Pancreas (tissue), 10 donors: ENCODE measurements around the gene TCTN3. TPM values are rescaled to one million over a fixed set of nuclear protein-coding genes. Genes with fewer than 3 reads are reported as not detected.

Experiments
- ATAC-seq, 4 donors: fragments of 200-7000 bp; cut with Tn5 transposase; one replicate each; pipeline versions ENCODE4 v1.8.0 to v1.9.1; 2020; ENCODE audit warnings: mild to moderate bottlenecking in 4 of 4, moderate library complexity in 4 of 4
- DNase-seq, 6 donors: peaks; one replicate each; pipeline ENCODE4 v3.0.0-alpha.2; 2020
- FAIRE-seq: peaks from 2 replicates; lab custom pipeline; 2012; peaks lifted over from hg19 to GRCh38; lab: Jason Lieb, UNC
- H3K27ac ChIP-seq, 4 donors: fragments of 200-600 bp; sonication (generic); 1 replicate in 3 of 4; 2 replicates in 1 of 4; pipeline versions ENCODE4 v1.5.0 to v1.8.0; 2020
- H3K27me3 ChIP-seq, 4 donors: fragments of 200-600 bp; one replicate each; pipeline ENCODE4 v1.8.0; 2021
- H3K36me3 ChIP-seq, 3 donors: fragments of 200-600 bp; sonication (generic) in 1 of 3; one replicate each; pipeline versions ENCODE4 v1.5.0 to v1.8.0; 2020 to 2021
- H3K4me1 ChIP-seq, 3 donors: fragments of 200-600 bp; one replicate each; pipeline ENCODE4 v1.8.0; 2021
- H3K4me3 ChIP-seq, 4 donors: fragments of 200-600 bp; sonication (generic) in 2 of 4; one replicate each; pipeline versions ENCODE4 v1.5.0 to v1.8.0; 2020 to 2021
- H3K9me3 ChIP-seq, 4 donors: fragments of 200-600 bp; one replicate each; pipeline ENCODE4 v1.8.0; 2021
- WGBS, 2 donors: extraction: QIAGEN DNeasy Blood & Tissue Kit; methylation state at CpG; one replicate each; pipeline ENCODE4 v1.1.7; 2013; 5-methylcytosine and 5-hydroxymethylcytosine counted together
- intact Hi-C, 3 donors: fragments of 100-400 bp; cut with DNase I; formaldehyde crosslinking; loops; one replicate each; pipeline versions ENCODE4 v1.11.1 to v1.14.2; 2022
- polyA plus RNA-seq, 2 donors: library from polyadenylated mRNA; stranded (reverse); fragments of 200-250 nt; gene quantifications; one replicate each; pipeline ENCODE4 v1.2.3, GENCODE V29; 2013
- total RNA-seq, 6 donors: library from RNA; stranded (reverse); fragmentation: NEBNext Ultra II Directional in 4 of 6; extraction: Animal tissue kit (Norgen Biotek cat#: 25700) in 4 of 6; gene quantifications; one replicate each; pipeline versions ENCODE4 v1.2.1 to v1.2.4, GENCODE V29; 2021 to 2023
- TF ChIP-seq, protein P1 (sequence below), 4 donors: fragments of 200-600 bp; sonication (generic) in 3 of 4; IDR thresholded peaks; one replicate each; pipeline versions ENCODE4 v1.5.0 to v1.8.0; 2021; ENCODE audit warnings: antibody characterized with exemption in 4 of 4
- donor health status: healthy with polysubstance abuse.
- donor health status: DM: no; HTN: no; CAD: no; lungs with moderate emphysema.
- donor health status: DM: no; HTN: no; CAD: no.
- donor health status: control.
- donor health status: control.
- donor health status: Bipolar disorder and iron deficiency.
- donor health status: DM: yes; HTN: yes; CAD: no.
- donor health status: DM: no; HTN: no; CAD: no.
- donor health status: DM: no; HTN: no; CAD: no.
- donor health status: DM: yes; HTN: yes; CAD: no.

The TCTN3 gene
- total and polyA plus RNA-seq, 8 donors: 8.1 to 25.5 (median 16.0) TPM

DNA sequence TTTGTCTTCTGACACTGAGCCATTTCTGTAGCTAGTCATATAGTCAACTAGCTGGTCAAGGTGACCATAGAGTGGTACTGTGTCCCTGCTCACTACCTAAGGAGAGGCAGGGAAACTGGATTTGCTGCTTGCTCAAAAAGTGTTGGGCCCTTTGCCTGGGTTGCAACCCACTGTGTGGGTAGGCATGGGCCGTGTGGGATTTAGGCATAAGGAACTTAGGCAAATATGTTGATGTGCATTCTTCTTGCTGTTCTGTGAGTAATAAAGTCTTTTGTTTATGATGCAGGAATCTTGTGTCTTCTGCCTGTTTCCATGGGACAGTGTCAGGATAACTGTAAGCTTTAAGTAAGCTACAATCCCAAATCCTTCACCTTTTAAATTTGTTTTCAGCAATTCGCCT is 23.1 kb upstream of the TCTN3 start:
- Histone ChIP-seq H3K9me3 (no peaks in the 10 kb centered on the region), H3K27ac (no peak overlapping the region), H3K4me3 (no peak overlapping the region), H3K4me1 (peaks cover 0 to 4% (median 0%) of the 10 kb centered on the region in 3 donors), H3K27me3 (no peaks in the 10 kb centered on the region), H3K36me3 (no peaks in the 10 kb centered on the region)
- FAIRE-seq (no peak), DNase-seq (no peak), ATAC-seq (no peak)
- 80 to 81% methylated on average over 2 of the region's 2 CpGs for WGBS, 2 donors
- TF ChIP-seq, protein P1, sequence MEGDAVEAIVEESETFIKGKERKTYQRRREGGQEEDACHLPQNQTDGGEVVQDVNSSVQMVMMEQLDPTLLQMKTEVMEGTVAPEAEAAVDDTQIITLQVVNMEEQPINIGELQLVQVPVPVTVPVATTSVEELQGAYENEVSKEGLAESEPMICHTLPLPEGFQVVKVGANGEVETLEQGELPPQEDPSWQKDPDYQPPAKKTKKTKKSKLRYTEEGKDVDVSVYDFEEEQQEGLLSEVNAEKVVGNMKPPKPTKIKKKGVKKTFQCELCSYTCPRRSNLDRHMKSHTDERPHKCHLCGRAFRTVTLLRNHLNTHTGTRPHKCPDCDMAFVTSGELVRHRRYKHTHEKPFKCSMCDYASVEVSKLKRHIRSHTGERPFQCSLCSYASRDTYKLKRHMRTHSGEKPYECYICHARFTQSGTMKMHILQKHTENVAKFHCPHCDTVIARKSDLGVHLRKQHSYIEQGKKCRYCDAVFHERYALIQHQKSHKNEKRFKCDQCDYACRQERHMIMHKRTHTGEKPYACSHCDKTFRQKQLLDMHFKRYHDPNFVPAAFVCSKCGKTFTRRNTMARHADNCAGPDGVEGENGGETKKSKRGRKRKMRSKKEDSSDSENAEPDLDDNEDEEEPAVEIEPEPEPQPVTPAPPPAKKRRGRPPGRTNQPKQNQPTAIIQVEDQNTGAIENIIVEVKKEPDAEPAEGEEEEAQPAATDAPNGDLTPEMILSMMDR (IDR thresholded peaks at IDR 0.05): no peak
- intact Hi-C loops: no loop called here

DNA sequence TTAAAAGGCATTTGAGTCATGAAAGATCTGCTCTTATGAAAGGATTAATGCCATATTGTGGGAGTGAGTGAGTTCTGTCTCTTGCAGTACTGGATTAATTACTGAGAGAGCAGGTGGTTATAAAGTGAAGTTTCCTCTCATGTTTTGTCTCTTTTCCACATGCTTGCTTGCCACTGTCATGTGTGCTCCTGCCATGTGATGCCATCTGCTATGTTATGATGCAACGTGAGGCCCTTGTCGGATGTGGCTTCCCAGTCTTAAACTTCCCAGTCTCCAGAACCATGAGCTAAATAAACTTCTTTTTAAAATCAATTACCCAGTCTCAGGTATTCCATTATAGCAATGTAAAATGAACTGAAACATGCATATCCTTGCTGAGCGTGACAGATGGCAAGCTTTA is 22.7 kb upstream of the TCTN3 start:
- intact Hi-C loops: no loop called here
- ATAC-seq: no peak
- FAIRE-seq: no peak
- Histone ChIP-seq H3K9me3 (no peaks in the 10 kb centered on the region), H3K27me3 (no peaks in the 10 kb centered on the region), H3K4me1 (peaks cover 0 to 4% (median 0%) of the 10 kb centered on the region in 3 donors), H3K36me3 (no peaks in the 10 kb centered on the region), H3K27ac (no peak overlapping the region), H3K4me3 (no peak overlapping the region)
- TF ChIP-seq, protein P1 (IDR thresholded peaks at IDR 0.05): no peak
- WGBS, 2 donors: 88 to 93% methylated on average over 3 of the region's 3 CpGs
- DNase-seq: no peak

DNA sequence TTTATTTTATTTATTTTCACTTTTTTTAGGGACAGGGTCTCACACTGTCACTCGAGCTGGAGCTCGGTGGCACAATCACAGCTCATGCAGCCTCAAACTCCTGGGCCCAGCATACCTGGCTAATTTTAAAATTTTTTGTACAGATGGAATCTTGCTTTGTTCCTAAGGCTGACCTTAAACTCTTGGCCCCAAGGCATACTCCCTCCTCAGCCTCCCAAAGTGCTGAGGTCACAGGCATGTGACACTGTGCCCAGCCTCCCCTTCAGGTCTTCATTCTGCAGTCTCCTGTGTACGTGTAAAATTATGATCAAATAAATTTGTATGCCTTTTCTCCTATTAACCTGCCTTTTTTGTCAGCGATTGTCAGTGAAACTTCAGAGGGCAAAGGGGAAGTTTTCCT is 17.8 kb upstream of the TCTN3 start:
- H3K27me3 ChIP-seq: no peaks in the 10 kb centered on the region
- no peaks in the 10 kb centered on the region for H3K9me3 ChIP-seq
- ATAC-seq: no peak
- no peak for DNase-seq
- TF ChIP-seq, protein P1 (IDR thresholded peaks at IDR 0.05): no peak
- no peaks in the 10 kb centered on the region for H3K36me3 ChIP-seq
- 89 to 92% methylated on average over 4 of the region's 4 CpGs for WGBS, 2 donors
- H3K4me1 ChIP-seq: peaks cover 0 to 4% (median 0%) of the 10 kb centered on the region in 3 donors
- intact Hi-C loops: no loop called here
- no peak overlapping the region for H3K4me3 ChIP-seq
- no peak for FAIRE-seq
- no peak overlapping the region for H3K27ac ChIP-seq

DNA sequence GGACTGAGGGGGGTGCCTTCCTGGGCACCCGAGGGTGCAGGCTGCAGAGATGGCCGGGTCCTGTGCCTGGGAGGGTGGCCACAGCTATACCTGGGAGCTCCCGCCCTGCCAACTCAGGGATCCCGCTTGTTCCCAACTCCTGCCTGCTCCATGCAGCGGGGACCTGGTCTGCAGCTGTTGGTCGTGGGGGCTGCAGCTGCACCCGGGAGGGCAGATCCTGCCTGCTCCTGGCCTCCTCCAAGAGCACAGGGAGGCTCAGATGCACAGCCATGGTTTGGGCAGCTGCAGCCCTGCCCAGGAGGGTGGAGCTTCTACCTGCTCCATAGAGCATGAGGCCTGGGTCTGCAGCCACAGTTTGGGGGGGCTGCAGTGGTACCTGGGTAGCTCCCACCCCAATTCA is 13.3 kb upstream of the TCTN3 start:
- no peaks in the 10 kb centered on the region for H3K9me3 ChIP-seq
- TF ChIP-seq, protein P1 (IDR thresholded peaks at IDR 0.05): no peak
- H3K27ac ChIP-seq: no peak overlapping the region
- WGBS, 2 donors: 71 to 76% methylated on average over 7 of the region's 7 CpGs
- intact Hi-C loops: no loop called here
- ATAC-seq (no peak), DNase-seq (peak in 1 of 6 donors; percentile 36), FAIRE-seq (no peak)
- H3K4me1 ChIP-seq: no peaks in the 10 kb centered on the region
- no peaks in the 10 kb centered on the region for H3K36me3 ChIP-seq
- no peaks in the 10 kb centered on the region for H3K27me3 ChIP-seq
- H3K4me3 ChIP-seq: no peak overlapping the region

DNA sequence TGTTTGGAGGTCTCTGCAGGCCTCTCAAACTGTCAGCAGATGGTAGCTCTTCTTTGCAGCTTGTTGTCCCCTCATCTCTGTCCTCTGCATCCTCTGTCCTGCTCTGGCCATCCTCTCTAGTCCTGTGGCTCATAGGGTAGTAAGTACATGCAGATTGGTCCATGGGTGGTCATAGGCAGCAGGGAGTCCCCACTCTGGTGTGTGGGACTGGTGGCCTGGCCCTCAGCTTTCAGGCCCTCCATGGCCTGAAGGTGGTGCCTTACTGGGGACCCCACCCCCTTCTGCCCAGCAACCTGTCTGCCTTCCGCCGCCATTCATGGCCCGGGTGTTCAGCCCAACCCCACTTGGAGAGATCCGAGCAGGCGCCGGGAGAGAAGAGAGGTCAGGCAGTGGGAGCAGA is 12.8 kb upstream of the TCTN3 start:
- no peak for DNase-seq

More for the DNA sequence above, 12.8 kb upstream of the TCTN3 start:
- TF ChIP-seq, protein P1 (IDR thresholded peaks at IDR 0.05): no peak
- H3K9me3 ChIP-seq: no peaks in the 10 kb centered on the region
- H3K4me1 ChIP-seq: no peaks in the 10 kb centered on the region
- H3K36me3 ChIP-seq: no peaks in the 10 kb centered on the region
- 44 to 48% methylated on average over 6 of the region's 6 CpGs for WGBS, 2 donors
- no peaks in the 10 kb centered on the region for H3K27me3 ChIP-seq
- ATAC-seq (no peak), FAIRE-seq (no peak)
- H3K27ac ChIP-seq: no peak overlapping the region
- no peak overlapping the region for H3K4me3 ChIP-seq
- intact Hi-C loops: no loop called here
